Activated T-cell treated with anti-CD3 and anti-CD28 coated beads, Interleukin-2, amount 50 U/mL, for 72 hours (primary cell): ENCODE measurements around the gene CYP2W1. TPM values are rescaled to one million over a fixed set of nuclear protein-coding genes. Genes with fewer than 3 reads are reported as not detected.
A peak's percentile ranks its signal among the peaks of the same experiment; 100 is the strongest.

ENCODE experiments used
- ATAC-seq, 2 donors: fragments of 150-1000 bp; cut with Tn5 transposase; replicated peaks in 1 of 2; 2 replicates each; pipeline ENCODE4 v1.10.0; 2021; ENCODE audit warnings: moderate library complexity in 2 of 2, mild to moderate bottlenecking in 1 of 2
- DNase-seq, 2 donors: peaks; one replicate each; pipeline ENCODE4 v3.0.0; 2021 to 2022; ENCODE audit warnings: mixed read lengths in 1 of 2
- H3K27ac Mint-ChIP-seq: one replicate; pipeline ENCODE4 v1.8.0; 2022; ENCODE audit warnings: mild to moderate bottlenecking, moderate library complexity, mixed read lengths
- H3K27me3 Mint-ChIP-seq: one replicate; pipeline ENCODE4 v1.8.0; 2022; ENCODE audit warnings: low read depth, mixed read lengths
- H3K36me3 Mint-ChIP-seq, 2 donors: one replicate each; pipeline ENCODE4 v1.8.0; 2022; ENCODE audit warnings: mixed read lengths in 2 of 2, mild to moderate bottlenecking in 1 of 2; ENCODE audit not compliant: insufficient read depth in 2 of 2
- H3K4me1 Mint-ChIP-seq: one replicate; pipeline ENCODE4 v1.8.0; 2022; ENCODE audit warnings: low read depth, mixed read lengths
- H3K4me3 Mint-ChIP-seq, 2 donors: one replicate each; pipeline ENCODE4 v1.8.0; 2022; ENCODE audit warnings: mild to moderate bottlenecking in 2 of 2, mixed read lengths in 2 of 2, moderate library complexity in 2 of 2
- H3K9me3 Mint-ChIP-seq, 2 donors: one replicate each; pipeline ENCODE4 v1.8.0; 2022; ENCODE audit warnings: mixed read lengths in 2 of 2
- total RNA-seq, 2 donors: library from RNA; stranded (reverse); gene quantifications; one replicate each; pipeline ENCODE4 v1.2.3, GENCODE V29; 2022

CYP2W1 gene
- total RNA-seq, 2 donors from 2014 or later = not detected

DNA sequence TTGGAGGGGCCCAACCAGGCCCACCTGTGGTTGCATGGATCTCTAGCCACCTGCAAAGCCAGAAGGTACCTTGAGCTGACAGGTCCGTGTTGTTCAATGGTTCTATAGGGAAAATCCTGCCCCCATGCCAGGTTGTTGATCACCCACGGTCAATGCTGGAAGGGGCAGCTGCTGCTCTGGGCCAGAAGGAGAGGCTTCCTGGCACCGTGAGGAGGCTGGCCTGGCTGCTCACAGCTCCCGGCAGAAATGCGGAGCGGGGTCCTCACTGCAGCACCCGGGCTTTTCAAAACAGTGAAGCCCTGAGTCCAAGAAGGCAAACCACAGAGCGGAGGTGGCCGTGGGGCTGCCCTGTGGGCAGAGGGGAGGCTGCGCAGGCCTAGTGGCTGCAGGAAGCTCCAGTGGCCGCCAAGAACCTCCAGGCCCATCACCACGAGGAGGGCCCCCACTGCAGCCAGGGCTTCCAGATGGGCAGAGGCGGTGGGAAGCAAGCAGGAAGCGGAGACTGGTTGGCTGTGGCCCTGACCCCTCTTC lies 36.3 kb downstream of the CYP2W1 start:
- Mint-ChIP-seq H3K4me3 (no peak overlapping the region), H3K27ac (no peak overlapping the region), H3K36me3 (peaks cover 2 to 3% of the 10 kb centered on the region in 2 donors), H3K9me3 (peaks cover 0 to 2% of the 10 kb centered on the region in 2 donors), H3K4me1 (no peaks in the 10 kb centered on the region), H3K27me3 (no peaks in the 10 kb centered on the region)
- DNase-seq = no peak
- ATAC-seq = no peak

DNA sequence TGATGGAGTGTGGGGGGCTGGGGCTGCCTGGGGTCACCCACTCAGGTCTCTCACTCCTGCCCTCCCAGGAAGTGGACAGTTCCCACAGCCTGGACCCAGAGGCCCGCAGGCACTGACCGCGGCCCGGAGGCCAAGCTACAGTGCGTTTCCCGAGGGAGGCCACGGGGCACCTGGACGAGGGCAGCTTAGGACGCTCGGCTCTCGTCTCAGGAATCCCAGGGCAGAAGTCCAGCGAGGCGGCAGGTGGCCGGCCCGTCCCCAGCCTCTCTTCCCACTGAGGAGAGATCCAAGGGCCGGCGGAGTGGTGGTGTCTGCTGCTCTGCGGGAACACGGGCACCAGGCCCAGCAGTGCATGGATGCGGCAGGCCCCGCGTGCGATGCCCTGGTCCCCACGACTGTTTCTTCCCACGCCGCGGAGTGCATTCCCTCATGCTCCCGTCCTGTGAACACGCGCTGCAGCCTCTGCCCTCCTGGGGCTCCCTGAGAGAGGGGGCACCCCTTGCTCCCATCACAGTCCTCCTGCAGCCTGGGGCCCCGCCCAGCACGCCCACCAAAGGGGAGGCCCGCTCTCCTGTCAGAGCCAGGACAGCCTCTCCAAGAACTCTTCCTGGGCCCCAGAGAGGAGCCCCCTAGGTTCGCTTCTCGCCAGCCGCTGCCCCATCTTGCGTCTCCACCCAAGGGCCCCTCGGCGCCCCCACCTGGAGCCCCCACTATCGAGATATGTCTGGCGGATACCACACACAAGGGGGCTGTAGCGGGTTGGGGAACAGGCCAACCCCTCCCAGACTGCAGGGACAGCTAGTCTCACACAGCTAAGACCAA lies 37.0 kb downstream of the CYP2W1 start:
- ATAC-seq = no peak
- Mint-ChIP-seq H3K27ac (no peak overlapping the region), H3K27me3 (no peaks in the 10 kb centered on the region)

DNA sequence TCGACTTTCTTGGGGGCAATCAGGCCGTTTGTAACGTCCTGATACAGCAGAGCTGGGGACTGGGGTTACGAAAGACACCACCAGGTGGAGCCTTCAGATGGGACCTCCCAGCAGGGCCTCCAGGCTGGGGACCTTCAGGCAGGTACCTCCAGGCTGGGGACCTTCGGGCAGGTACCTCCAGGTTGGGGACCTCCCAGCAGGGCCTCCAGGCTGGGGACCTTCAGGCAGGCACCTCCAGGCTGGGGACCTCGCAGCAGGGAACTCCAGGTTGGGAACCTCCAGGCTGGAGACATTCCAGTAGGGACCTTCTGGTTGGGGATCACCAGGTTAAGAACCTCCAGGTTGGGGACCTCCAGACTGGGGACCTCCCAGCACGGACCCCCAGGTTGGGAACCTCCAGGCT lies 37.9 kb downstream of the CYP2W1 start:
- no peak for DNase-seq
- Mint-ChIP-seq H3K9me3 (peaks cover 0 to 2% of the 10 kb centered on the region in 2 donors), H3K4me1 (no peaks in the 10 kb centered on the region), H3K4me3 (no peak overlapping the region), H3K36me3 (peaks cover 2 to 3% of the 10 kb centered on the region in 2 donors), H3K27me3 (no peaks in the 10 kb centered on the region), H3K27ac (no peak overlapping the region)
- peak in 1 of 2 donors; percentile 27 for ATAC-seq

More for the DNA sequence above, 37.0 kb downstream of the CYP2W1 start:
- no peak for DNase-seq
- Mint-ChIP-seq H3K4me1 (no peaks in the 10 kb centered on the region), H3K9me3 (peaks cover 0 to 2% of the 10 kb centered on the region in 2 donors), H3K36me3 (peaks cover 2 to 3% of the 10 kb centered on the region in 2 donors), H3K4me3 (no peak overlapping the region)

DNA sequence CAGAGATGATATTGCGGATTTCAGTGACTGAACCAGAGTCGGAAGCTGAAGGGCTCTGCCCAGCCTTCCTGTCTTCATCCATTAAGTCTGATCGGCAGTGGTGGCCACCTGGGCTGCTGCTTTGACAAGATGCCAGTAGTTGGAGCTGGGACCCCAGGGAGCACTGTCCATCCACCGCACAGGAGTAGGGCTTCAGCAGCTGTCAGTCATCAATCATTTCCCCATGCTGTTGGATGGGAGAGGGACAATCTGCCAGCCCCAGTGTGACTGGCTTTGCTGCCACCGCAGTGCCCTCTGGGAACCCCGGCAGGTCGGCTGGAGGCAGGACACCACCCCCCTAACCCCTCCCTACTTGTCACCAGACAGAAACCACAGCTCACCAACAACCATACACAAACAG lies 38.4 kb downstream of the CYP2W1 start:
- Mint-ChIP-seq H3K9me3 (peaks cover 0 to 2% of the 10 kb centered on the region in 2 donors), H3K36me3 (peaks cover 2 to 3% of the 10 kb centered on the region in 2 donors), H3K4me1 (no peaks in the 10 kb centered on the region), H3K27ac (no peak overlapping the region), H3K4me3 (no peak overlapping the region), H3K27me3 (no peaks in the 10 kb centered on the region)
- ATAC-seq (no peak), DNase-seq (no peak)

DNA sequence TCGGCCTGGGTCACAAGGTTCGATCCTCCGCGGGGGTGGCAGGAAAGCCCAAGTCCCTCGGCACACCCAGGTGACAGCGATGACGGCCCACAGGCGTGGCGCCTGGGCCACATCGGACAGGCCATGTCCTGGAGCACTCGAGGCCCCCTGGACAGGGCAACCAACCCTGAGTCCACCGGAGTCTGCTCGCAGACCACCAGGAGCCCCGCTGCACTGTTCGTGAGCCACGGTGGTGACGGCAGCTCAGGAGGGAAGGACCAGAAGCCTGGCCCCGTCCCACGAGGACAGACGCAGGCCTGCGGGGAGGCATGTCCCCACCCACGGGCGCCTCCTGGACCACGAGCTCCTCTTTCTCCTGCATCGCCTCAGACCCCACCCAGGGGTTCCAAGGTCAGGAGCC lies 39.0 kb downstream of the CYP2W1 start:
- ATAC-seq (no peak), DNase-seq (no peak)
- H3K4me1 Mint-ChIP-seq = no peaks in the 10 kb centered on the region
- peaks cover 0 to 2% of the 10 kb centered on the region in 2 donors for H3K9me3 Mint-ChIP-seq
- H3K27ac Mint-ChIP-seq = no peak overlapping the region
- peaks cover 2 to 3% of the 10 kb centered on the region in 2 donors for H3K36me3 Mint-ChIP-seq
- no peaks in the 10 kb centered on the region for H3K27me3 Mint-ChIP-seq
- H3K4me3 Mint-ChIP-seq = no peak overlapping the region

DNA sequence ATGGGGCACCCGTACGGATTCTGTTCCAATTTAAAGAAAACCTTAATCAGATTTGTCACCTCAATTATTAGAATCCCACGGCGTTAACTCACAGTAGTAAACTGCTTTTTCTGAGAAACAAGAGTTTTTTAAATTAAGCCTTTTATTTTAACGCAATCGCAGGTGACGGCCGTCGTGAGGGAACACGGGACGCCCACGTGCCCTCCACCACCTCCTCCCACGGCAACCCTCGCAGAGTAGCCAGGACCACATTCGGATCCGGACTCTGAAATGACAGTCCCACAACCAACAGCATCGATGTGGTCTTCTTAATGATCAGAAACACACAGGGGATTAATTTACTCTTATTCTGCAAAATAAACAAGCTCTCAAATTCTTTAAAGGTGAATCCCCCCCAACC lies 39.4 kb downstream of the CYP2W1 start:
- no peak overlapping the region for H3K4me3 Mint-ChIP-seq
- no peak for DNase-seq
- peaks cover 2 to 3% of the 10 kb centered on the region in 2 donors for H3K36me3 Mint-ChIP-seq
- no peaks in the 10 kb centered on the region for H3K4me1 Mint-ChIP-seq
- ATAC-seq = no peak
- H3K27me3 Mint-ChIP-seq = no peaks in the 10 kb centered on the region
- H3K27ac Mint-ChIP-seq = no peak overlapping the region
- peaks cover 0 to 2% of the 10 kb centered on the region in 2 donors for H3K9me3 Mint-ChIP-seq

DNA sequence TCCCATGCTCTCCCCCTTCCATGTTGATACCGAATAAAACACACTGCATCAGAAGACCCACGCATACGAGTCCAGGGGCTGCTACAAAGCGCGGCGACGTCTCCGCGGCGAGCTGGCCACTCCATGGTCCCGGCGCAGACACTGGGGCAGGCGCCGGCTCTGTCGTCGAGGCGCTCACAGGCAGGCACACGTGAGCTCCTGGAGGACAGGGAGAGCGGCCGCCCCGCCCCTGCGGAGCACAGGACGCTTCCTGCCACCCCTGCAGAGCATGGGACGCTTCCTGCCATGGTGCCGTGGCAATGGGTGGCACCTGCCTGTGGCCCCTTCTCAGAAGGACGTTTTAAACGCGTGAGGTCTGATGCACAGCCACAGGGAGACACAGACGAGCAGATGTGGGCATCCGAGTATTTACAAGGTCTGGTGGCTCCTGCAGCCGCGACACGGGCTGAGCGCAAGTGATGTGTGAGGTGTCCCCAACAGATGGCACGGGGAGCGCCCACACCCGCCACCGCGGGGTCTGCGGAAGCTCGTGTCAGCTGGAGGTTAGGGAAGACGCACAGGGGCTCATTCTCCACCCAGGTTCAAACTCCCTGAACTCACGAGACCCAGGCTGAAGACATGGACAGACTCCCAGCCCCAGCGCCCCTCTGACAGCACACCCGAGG lies 40.0 kb downstream of the CYP2W1 start:
- no peak overlapping the region for H3K27ac Mint-ChIP-seq
- H3K9me3 Mint-ChIP-seq = peaks cover 0 to 2% of the 10 kb centered on the region in 2 donors
- no peaks in the 10 kb centered on the region for H3K4me1 Mint-ChIP-seq
- H3K27me3 Mint-ChIP-seq = no peaks in the 10 kb centered on the region
- no peak overlapping the region for H3K4me3 Mint-ChIP-seq
- ATAC-seq (no peak), DNase-seq (no peak)
- H3K36me3 Mint-ChIP-seq = peaks cover 2 to 3% of the 10 kb centered on the region in 2 donors

DNA sequence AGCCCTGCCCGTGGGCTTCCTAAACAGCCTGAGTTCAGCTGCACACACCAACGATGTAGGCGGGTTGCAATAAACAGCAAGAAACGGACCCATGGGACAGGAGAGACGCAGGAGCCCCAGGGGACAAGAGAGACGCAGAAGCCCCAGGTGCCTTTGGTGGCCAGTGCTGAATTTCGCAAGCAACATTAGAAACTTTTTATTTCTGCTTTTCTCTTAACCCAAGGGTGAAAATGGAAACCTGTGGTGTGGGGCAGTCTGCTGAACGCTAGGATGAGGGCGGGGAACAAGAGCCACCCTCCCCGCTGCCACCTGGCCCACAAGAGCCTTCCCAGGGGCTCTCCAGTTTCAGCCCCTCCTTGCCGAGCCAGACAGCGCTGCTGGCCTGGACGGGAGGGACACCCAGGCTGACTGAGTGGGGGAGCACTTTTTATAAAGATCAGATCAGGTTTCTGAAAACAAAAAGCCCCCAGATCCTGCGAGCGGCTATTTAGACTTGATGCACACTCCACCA lies 41.4 kb downstream of the CYP2W1 start:
- H3K4me1 Mint-ChIP-seq = peaks cover 8% of the 10 kb centered on the region
- no peak for DNase-seq
- no peak overlapping the region for H3K27ac Mint-ChIP-seq
- H3K36me3 Mint-ChIP-seq = peaks cover 2 to 3% of the 10 kb centered on the region in 2 donors
- H3K9me3 Mint-ChIP-seq = peaks cover 0 to 2% of the 10 kb centered on the region in 2 donors
- no peaks in the 10 kb centered on the region for H3K27me3 Mint-ChIP-seq
- ATAC-seq = no peak
- no peak overlapping the region for H3K4me3 Mint-ChIP-seq

DNA sequence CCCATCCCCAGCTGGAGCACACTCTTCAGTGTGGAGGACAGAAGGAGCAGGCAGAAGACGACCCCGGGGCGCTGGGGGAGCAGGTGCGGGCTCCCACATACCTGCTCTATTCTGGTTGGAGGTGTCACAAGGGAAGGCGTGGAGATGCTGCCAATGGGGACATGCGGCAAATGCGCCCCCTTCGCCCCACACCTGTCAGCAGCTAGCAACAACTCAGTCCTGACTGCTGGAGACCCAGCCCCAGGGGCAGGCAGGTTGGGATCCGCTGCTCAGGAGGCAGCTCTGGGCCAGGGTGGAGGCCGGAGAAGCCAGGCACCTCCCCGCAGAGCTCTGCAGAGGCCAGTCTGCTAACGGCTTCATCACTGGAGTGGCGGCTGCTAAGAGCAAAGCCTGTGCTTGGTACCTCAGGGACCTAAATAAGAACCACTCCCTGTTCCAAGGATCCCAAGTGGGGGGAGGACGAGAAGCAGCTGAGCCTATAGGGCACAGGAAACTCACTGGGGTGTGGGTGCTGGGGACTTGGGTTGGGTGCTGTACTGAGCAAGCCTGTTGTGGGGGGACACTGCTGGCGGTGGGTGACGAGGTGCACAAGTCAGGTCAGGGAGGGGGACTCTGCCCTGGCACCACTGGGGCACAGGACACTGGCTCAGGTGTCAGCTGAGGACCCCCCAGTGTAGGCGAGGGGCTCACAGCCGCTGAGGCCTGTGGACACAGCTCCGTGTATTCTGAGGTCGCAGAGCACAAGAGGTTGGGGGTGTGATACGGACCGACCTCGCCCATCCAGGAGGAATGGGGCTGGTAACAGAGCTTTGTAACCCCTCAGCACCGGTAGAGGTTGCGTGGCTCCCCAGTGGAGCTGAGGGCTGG lies 42.1 kb downstream of the CYP2W1 start:
- H3K27ac Mint-ChIP-seq = no peak overlapping the region
- ATAC-seq = no peak

DNA sequence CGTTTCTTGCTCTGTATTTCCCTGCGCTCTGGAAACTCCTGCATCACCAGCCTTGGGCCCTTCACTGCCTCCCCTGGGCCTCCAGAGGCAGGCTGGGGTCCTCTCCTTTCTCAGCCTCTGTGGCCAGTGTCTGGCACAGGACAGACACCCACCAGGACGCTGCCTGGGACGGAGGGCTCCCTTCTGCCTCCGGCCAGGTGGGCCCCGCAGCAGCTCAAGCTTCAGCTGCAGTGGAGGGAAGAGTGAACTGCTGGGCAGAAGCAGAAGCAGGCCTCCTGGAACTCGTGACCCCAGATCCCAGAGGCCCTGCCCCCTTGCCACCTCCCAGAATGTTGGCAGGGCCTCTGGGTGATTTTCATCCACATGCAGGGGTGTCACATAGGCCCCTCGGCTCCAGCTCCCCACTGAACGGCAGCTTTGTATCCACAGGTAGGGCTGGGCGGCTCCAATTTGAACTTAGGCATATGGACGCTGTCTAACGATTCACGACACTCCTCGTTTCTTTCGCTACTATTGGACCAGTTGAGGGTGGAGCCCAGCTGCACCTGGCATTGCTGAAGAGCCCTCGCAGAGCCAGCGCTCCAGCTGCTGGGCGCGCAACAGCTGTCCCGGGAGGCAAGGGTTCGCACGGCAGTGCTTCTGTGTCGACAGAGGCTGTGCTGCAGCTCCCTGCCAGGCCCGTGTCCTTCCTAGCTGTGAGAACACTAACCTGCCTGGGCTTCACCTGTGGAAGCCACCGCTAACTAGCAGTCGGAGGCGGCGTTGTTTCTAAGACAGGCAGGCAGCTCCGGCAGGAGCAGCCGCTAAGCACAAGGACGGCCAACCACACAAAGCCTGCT lies 43.0 kb downstream of the CYP2W1 start:
- no peak for DNase-seq
- no peak overlapping the region for H3K27ac Mint-ChIP-seq

More for the DNA sequence above, 42.1 kb downstream of the CYP2W1 start:
- H3K9me3 Mint-ChIP-seq = peaks cover 0 to 2% of the 10 kb centered on the region in 2 donors
- no peaks in the 10 kb centered on the region for H3K27me3 Mint-ChIP-seq
- H3K4me1 Mint-ChIP-seq = peaks cover 13% of the 10 kb centered on the region
- peaks cover 2 to 3% of the 10 kb centered on the region in 2 donors for H3K36me3 Mint-ChIP-seq
- DNase-seq = no peak
- no peak overlapping the region for H3K4me3 Mint-ChIP-seq

DNA sequence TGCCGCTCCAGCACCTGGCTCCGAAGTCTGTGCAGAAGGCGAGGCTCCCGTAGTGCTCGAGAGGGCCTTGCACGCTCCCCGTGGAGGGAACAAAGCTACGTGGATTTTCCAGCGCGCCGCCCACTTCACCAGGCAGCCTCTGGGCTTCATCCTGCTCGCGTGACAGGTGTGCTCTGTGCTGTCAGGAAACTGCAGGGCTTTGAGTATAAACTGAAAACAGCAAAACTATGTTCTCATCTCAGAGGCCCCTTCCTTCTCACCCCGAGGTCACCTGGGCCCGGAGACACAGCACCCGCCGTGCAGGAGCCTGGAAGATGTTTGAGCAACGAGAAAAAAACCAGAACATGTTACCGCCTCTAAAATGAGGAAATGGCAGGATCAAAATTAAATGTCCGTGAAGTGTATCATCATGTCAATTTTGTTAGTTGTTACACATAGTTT lies 43.8 kb downstream of the CYP2W1 start:
- Mint-ChIP-seq H3K36me3 (peaks cover 0 to 1% of the 10 kb centered on the region in 2 donors), H3K9me3 (peaks cover 0 to 2% of the 10 kb centered on the region in 2 donors), H3K4me3 (peak overlapping the region; percentile 29 to 62), H3K27me3 (no peaks in the 10 kb centered on the region), H3K4me1 (peaks cover 13% of the 10 kb centered on the region), H3K27ac (no peak overlapping the region)
- ATAC-seq = no peak
- no peak for DNase-seq

More for the DNA sequence above, 43.0 kb downstream of the CYP2W1 start:
- Mint-ChIP-seq H3K4me3 (peak overlapping the region in 1 of 2 donors; percentile 62), H3K27me3 (no peaks in the 10 kb centered on the region), H3K4me1 (peaks cover 13% of the 10 kb centered on the region), H3K36me3 (peaks cover 2 to 3% of the 10 kb centered on the region in 2 donors), H3K9me3 (peaks cover 0 to 2% of the 10 kb centered on the region in 2 donors)
- no peak for ATAC-seq
